Panc1 (cell line): ENCODE measurements around the gene UQCR11. TPM values are rescaled to one million over a fixed set of nuclear protein-coding genes. Genes with fewer than 3 reads are reported as not detected.

Source experiments
- ATAC-seq: fragments of 200-7000 bp; cut with Tn5 transposase; 2 replicates; pipeline ENCODE4 v1.9.1; 2020; ENCODE audit warnings: mild to moderate bottlenecking, moderate library complexity
- BruUV-seq: library from RNA; stranded (reverse); fragments of 400-500 nt; replicated peaks from 2 replicates; lab custom pipeline; 2021; lab: Mats Ljungman, UMichigan
- CTCF ChIA-PET: fragments of 300-600 bp; sonication (Branson Sonifier 250); formaldehyde crosslinking; loops from one replicate; lab custom pipeline; 2022; ENCODE audit warnings: antibody characterized with exemption; lab: Charles Lee
- POLR2A ChIA-PET: fragments of 300-600 bp; sonication (Branson Sonifier 250); formaldehyde crosslinking; loops from one replicate; lab custom pipeline; 2022; ENCODE audit warnings: antibody characterized with exemption; lab: Charles Lee
- DNase-seq: peaks from one replicate; pipeline ENCODE4 v3.0.0-alpha.2; 2010; ENCODE audit warnings: low read depth, low spot score
- H3K27ac ChIP-seq: 2 replicates; pipeline ENCODE4 v1.5.1; 2011; ENCODE audit warnings: mild to moderate bottlenecking, low read length, inconsistent platforms
- H3K27me3 ChIP-seq: fragments of 200-500 bp; sonication (Bioruptor generic); 2 replicates; pipeline ENCODE4 v1.6.0; 2014; ENCODE audit warnings: low read length, inconsistent platforms; ENCODE audit not compliant: control insufficient read depth, insufficient read depth
- H3K36me3 ChIP-seq: fragments of 200-500 bp; sonication (Bioruptor generic); 2 replicates; pipeline ENCODE4 v1.5.1; 2014; ENCODE audit warnings: inconsistent platforms, mild to moderate bottlenecking, low read length, moderate library complexity; ENCODE audit not compliant: control insufficient read depth, insufficient read depth
- H3K4me1 ChIP-seq: 2 replicates; pipeline ENCODE4 v1.5.1; 2011; ENCODE audit warnings: inconsistent platforms, mild to moderate bottlenecking, low read length, moderate library complexity; ENCODE audit not compliant: control insufficient read depth, insufficient read depth
- H3K4me3 ChIP-seq, 2 experiments: 2 replicates each; pipeline ENCODE4 v1.5.1; 2011 to 2012; ENCODE audit warnings: low read depth in 2 of 2, low read length in 2 of 2, mild to moderate bottlenecking in 2 of 2, inconsistent platforms in 1 of 2, moderate library complexity in 1 of 2
- H3K9me3 ChIP-seq: fragments of 200-500 bp; sonication (Bioruptor generic); 2 replicates; pipeline ENCODE4 v1.5.1; 2014; ENCODE audit warnings: low read depth, mild to moderate bottlenecking, inconsistent platforms, low read length, moderate library complexity; ENCODE audit not compliant: control insufficient read depth, insufficient read depth
- POLR2AphosphoS5 ChIP-seq: IDR thresholded peaks from 2 replicates; pipeline ENCODE4 v1.6.1; 2012; ENCODE audit warnings: mild to moderate bottlenecking, low read depth, low read length, moderate library complexity
- SIN3A ChIP-seq: IDR thresholded peaks from 2 replicates; pipeline ENCODE4 v1.6.1; 2012; ENCODE audit warnings: low read depth, mild to moderate bottlenecking, low read length, moderate library complexity, borderline replicate concordance; ENCODE audit not compliant: insufficient read depth
- TCF7L2 ChIP-seq: IDR thresholded peaks from 2 replicates; pipeline ENCODE4 v1.6.1; 2011; ENCODE audit warnings: mild to moderate bottlenecking, low read depth, low read length, inconsistent platforms
- in situ Hi-C: cut with HindIII; loops from 2 replicates; pipeline ENCODE4 v1.10.0; 2016; ENCODE audit warnings: low sequenced_read_pairs, low pct_unique_long_range_greater_than_20kb
- intact Hi-C: fragments of 100-400 bp; cut with micrococcal nuclease; formaldehyde crosslinking; loops from one replicate; pipeline ENCODE4 v1.10.0; 2022; ENCODE audit not compliant: unreplicated experiment
- total RNA-seq: library from RNA; stranded (reverse); gene quantifications from one replicate; pipeline ENCODE4 v1.2.1, GENCODE V29; 2021; ENCODE audit not compliant: unreplicated experiment
- TF ChIP-seq, protein P1 (sequence below), 2 experiments: IDR thresholded peaks; 2 replicates each; pipeline ENCODE4 v1.6.1; 2011 to 2012; ENCODE audit warnings: low read depth in 2 of 2, control low read depth in 1 of 2, low read length in 1 of 2, mild to moderate bottlenecking in 1 of 2, moderate library complexity in 1 of 2; ENCODE audit not compliant: insufficient read depth in 1 of 2
- TF ChIP-seq, protein P2 (sequence below): fragments of 450-650 bp; IDR thresholded peaks from 2 replicates; pipeline ENCODE4 v1.5.1; 2017; ENCODE audit warnings: mild to moderate bottlenecking

Gene UQCR11
- total RNA-seq, 1 experiment from 2014 or later: 300 TPM

DNA sequence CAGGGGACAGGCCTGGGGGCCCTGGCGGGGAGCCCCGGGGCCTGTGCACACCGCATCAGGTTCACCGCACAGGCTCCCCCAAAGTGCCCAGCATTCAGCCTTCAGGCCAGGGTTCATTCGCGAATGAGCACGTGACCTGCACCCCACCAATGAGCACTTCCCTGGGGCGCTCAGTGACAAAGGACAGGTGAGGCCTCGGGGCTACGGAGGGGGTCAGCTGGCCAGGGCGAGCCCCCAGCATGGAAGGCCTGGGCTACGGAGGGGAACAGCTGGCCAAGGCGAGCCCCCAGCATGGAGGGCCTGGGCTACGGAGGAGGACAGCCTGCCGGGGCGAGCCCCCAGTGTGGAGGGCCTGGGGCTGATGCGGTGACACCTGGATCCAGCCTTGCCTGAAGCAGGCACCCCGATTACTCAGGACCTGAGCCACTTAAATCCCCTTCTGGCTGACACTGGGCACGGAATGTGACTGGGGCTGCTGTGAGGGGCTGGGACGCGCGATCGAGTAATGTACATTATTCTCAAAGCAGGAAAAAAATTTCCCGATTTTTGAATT lies 24.1 kb upstream of the UQCR11 start:
- no peak overlapping the region for H3K27ac ChIP-seq
- ChIA-PET CTCF (no interaction called here), POLR2A (no interaction called here)
- no peaks in the 10 kb centered on the region for H3K4me1 ChIP-seq
- in situ Hi-C loops: no loop called here
- no peak for ATAC-seq
- DNase-seq: no peak
- intact Hi-C loops: no loop called here
- no peak overlapping the region for H3K4me3 ChIP-seq
- no peaks in the 10 kb centered on the region for H3K36me3 ChIP-seq
- no peaks in the 10 kb centered on the region for H3K27me3 ChIP-seq
- no peaks in the 10 kb centered on the region for H3K9me3 ChIP-seq
- TF ChIP-seq SIN3A: no peak
- TF ChIP-seq, protein P1, sequence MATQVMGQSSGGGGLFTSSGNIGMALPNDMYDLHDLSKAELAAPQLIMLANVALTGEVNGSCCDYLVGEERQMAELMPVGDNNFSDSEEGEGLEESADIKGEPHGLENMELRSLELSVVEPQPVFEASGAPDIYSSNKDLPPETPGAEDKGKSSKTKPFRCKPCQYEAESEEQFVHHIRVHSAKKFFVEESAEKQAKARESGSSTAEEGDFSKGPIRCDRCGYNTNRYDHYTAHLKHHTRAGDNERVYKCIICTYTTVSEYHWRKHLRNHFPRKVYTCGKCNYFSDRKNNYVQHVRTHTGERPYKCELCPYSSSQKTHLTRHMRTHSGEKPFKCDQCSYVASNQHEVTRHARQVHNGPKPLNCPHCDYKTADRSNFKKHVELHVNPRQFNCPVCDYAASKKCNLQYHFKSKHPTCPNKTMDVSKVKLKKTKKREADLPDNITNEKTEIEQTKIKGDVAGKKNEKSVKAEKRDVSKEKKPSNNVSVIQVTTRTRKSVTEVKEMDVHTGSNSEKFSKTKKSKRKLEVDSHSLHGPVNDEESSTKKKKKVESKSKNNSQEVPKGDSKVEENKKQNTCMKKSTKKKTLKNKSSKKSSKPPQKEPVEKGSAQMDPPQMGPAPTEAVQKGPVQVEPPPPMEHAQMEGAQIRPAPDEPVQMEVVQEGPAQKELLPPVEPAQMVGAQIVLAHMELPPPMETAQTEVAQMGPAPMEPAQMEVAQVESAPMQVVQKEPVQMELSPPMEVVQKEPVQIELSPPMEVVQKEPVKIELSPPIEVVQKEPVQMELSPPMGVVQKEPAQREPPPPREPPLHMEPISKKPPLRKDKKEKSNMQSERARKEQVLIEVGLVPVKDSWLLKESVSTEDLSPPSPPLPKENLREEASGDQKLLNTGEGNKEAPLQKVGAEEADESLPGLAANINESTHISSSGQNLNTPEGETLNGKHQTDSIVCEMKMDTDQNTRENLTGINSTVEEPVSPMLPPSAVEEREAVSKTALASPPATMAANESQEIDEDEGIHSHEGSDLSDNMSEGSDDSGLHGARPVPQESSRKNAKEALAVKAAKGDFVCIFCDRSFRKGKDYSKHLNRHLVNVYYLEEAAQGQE (IDR thresholded peaks at IDR 0.05; ENCODE audit: insufficient read depth in 1 of 2, low read depth in 2 of 2, low read length in 1 of 2): no peak
- no peak for TF ChIP-seq POLR2AphosphoS5
- no peak for TF ChIP-seq TCF7L2
- TF ChIP-seq, protein P2, sequence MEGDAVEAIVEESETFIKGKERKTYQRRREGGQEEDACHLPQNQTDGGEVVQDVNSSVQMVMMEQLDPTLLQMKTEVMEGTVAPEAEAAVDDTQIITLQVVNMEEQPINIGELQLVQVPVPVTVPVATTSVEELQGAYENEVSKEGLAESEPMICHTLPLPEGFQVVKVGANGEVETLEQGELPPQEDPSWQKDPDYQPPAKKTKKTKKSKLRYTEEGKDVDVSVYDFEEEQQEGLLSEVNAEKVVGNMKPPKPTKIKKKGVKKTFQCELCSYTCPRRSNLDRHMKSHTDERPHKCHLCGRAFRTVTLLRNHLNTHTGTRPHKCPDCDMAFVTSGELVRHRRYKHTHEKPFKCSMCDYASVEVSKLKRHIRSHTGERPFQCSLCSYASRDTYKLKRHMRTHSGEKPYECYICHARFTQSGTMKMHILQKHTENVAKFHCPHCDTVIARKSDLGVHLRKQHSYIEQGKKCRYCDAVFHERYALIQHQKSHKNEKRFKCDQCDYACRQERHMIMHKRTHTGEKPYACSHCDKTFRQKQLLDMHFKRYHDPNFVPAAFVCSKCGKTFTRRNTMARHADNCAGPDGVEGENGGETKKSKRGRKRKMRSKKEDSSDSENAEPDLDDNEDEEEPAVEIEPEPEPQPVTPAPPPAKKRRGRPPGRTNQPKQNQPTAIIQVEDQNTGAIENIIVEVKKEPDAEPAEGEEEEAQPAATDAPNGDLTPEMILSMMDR: no peak
- no TSS peak for BruUV-seq

DNA sequence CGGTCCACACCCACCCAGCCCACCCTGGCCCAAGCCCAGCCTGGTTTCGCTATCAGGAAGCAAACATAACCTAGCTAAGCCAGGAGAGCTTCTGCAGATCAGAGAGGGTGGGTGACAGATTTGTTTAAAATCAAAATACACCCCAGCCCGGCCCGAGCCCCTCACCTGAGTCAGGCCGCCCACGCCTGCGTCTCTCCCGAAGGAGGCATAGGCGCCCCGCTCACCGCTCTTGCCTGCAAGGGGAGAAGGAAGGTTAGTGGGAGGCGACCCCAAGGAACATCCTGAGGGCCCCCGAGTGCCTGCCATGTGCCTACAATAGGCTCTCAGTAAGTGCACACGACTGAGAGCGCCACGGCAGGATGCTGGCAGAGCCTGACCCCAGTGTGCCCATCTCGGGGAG lies 21.9 kb upstream of the UQCR11 start:
- in situ Hi-C loops (no loop called here), intact Hi-C loops (no loop called here)
- no peaks in the 10 kb centered on the region for H3K27me3 ChIP-seq
- no TSS peak for BruUV-seq
- H3K27ac ChIP-seq: no peak overlapping the region
- H3K36me3 ChIP-seq: no peaks in the 10 kb centered on the region
- TF ChIP-seq TCF7L2 (no peak), SIN3A (no peak), POLR2AphosphoS5 (no peak)
- TF ChIP-seq, protein P2: no peak
- TF ChIP-seq, protein P1 (IDR thresholded peaks at IDR 0.05; ENCODE audit: insufficient read depth in 1 of 2, low read depth in 2 of 2, low read length in 1 of 2): no peak
- ATAC-seq (no peak), DNase-seq (no peak)
- H3K9me3 ChIP-seq: no peaks in the 10 kb centered on the region
- ChIA-PET CTCF (no interaction called here), POLR2A (no interaction called here)
- no peaks in the 10 kb centered on the region for H3K4me1 ChIP-seq
- H3K4me3 ChIP-seq: no peak overlapping the region
